Measurements from ENCODE around the gene SPECC1L.

The SPECC1L gene

GRCh38 chr22:24357547-24357946 lies 86.9 kb downstream of the SPECC1L start:
- in situ Hi-C loops (cut with HindIII; ENCODE audit: low sequenced_read_pairs): no loop called here

GRCh38 chr22:24358105-24358836 lies 87.6 kb downstream of the SPECC1L start:
- in situ Hi-C loops (cut with HindIII; ENCODE audit: low sequenced_read_pairs): no loop called here

DNA sequence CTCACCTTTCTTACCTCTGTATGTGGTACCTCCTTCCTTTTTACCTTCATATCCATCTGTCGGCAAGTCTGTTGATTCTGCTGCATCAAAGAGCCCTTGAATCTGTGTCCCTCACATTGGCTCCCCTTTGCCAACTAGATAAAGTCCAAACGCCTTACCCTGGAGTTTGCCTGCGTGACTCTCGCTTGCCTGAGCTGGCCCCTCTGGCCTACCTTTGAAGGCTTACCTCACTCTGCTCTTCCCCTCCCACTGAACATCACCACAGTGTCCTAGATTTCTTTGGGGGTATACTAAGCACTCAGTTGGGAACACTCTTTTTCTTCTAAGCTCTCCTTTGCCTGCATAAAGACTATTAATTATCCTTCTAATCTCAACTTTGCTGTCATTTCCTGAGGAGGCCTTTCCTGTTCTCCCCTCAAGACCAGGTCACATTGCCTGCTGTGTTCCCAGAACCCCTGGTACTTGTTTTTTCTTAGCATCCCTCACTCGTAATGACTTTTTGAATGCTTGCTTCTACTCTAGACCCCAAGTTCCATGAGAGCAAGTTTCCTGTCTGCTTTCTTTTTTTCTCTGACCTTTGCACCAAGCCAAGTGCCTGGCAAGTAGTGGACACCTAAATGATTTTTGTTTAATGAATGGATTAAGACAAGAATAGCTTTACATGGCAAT lies 89.0 kb downstream of the SPECC1L start:
- in situ Hi-C loops (cut with HindIII; ENCODE audit: low sequenced_read_pairs): no loop called here

DNA sequence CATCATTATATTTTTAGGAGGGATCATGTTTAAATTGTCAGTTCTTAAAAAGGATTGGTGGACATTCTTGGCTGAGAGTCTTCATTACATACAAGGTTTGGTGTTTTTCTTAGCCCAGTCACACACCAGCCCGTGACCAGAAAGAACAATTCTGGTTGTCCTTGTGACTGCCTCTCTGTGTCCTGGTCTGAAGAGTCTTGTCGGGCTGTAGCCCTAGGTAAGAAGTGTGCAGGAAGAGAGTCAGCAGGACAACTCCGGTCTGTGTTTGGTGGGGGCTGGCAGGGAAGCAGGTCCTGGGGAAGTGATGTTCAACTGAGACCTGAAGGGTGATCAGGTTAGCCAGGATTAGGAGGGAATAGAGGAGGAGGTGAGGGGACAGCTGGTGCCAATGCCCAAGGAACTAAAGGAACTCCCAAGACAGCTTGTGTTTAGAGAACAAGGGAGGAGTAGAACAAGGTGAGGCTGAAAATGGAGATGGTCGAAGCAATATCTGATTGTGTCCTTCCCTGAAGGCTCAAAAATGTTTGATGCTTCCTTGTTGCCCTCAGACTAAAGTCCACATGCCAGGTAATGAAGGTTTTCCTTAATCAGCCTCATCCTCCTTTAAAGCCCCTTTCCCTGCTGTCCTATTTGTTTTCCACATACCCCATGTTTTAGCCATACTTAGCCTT lies 91.5 kb downstream of the SPECC1L start:
- in situ Hi-C loops (cut with HindIII; ENCODE audit: low sequenced_read_pairs): no loop called here

DNA sequence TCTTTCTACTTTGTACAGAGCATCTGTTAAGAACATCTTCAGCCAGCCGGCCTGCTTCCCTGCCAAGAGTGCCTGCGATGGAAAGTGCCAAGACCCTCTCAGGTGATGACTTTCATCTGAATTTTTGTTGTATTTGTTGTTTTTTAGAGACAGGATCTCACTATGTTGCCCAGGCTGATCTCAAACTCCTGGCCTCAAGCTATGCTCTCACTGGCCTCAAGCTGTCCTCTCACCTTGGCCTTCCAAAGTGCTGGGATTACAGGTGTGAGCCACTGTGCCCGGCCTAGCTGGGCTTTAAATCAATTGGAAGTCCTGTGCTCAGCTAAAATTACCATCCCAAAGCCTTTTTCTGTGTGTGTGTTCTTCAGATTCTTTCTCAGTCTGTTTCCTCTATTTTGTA lies 92.6 kb downstream of the SPECC1L start:
- in situ Hi-C loops (cut with HindIII; ENCODE audit: low sequenced_read_pairs): no loop called here

- in situ Hi-C loops (cut with HindIII; ENCODE audit: low sequenced_read_pairs): no loop called here
Measured at GRCh38 chr22:24366701-24367100, 96.1 kb downstream of the SPECC1L start.

DNA sequence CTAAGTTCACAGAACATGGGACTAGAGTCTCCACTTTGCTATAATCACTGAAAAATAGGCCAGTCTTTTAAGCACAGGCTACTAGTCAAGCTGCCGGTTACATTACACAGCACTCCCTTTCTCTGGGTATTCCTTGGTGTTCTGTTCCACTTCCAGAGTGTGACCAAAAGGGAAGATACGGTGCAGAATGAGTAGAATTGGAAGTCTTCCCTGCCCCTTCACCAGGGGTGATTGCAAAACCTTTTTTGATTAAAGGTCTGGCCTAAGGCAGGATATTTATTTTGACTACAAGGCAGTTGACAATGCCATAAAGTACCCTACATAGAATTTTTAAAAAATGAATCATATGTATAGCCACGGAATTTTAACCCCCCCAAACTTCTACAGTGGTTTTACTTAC lies 97.2 kb downstream of the SPECC1L start:
- in situ Hi-C loops (cut with HindIII; ENCODE audit: low sequenced_read_pairs): no loop called here

GRCh38 chr22:24370401-24370800 lies 99.8 kb downstream of the SPECC1L start:
- in situ Hi-C loops (cut with HindIII; ENCODE audit: low sequenced_read_pairs): no loop called here

- in situ Hi-C loops (cut with HindIII; ENCODE audit: low sequenced_read_pairs): no loop called here
Measured at GRCh38 chr22:24376002-24376401, 105.4 kb downstream of the SPECC1L start.

- in situ Hi-C loops (cut with HindIII; ENCODE audit: low sequenced_read_pairs): no loop called here
Measured at GRCh38 chr22:24376586-24376985, 106.0 kb downstream of the SPECC1L start.

DNA sequence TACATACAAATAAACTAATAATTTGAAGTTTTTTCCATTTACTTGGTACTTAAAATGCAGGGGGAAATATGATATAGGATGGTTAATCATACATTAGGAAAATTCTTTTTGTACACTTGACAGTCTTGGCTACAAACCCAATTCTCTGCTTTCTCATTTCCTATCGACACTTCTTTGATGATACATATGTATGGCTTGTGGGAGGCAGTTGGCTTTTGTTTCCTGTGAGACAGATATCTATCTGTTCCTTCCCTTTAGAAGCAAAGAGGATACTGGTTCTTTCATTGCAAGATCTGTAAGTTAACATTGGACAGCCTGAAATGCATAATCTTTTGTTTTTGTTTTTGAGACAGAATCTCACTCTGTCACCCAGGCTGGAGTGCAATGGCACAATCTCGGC lies 108.9 kb downstream of the SPECC1L start:
- in situ Hi-C loops (cut with HindIII; ENCODE audit: low sequenced_read_pairs): no loop called here

GRCh38 chr22:24380220-24380904 lies 109.7 kb downstream of the SPECC1L start:
- in situ Hi-C loops (cut with HindIII; ENCODE audit: low sequenced_read_pairs): no loop called here

DNA sequence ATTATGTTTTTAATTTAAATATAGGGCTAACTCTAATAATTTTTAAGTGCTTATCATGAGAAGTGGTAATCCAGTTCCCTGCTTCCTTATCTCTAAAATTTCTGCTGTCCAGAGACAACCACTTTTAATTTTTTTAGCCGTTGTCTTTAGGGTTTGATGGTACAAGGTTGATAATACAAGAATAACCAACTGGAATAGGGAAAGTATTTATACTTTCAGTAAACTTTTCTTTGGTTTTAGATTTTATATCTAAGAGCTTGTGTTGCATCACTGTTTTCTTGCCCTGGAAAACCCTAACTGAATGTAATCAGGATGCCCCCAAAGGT lies 110.2 kb downstream of the SPECC1L start:
- in situ Hi-C loops (cut with HindIII; ENCODE audit: low sequenced_read_pairs): no loop called here

DNA sequence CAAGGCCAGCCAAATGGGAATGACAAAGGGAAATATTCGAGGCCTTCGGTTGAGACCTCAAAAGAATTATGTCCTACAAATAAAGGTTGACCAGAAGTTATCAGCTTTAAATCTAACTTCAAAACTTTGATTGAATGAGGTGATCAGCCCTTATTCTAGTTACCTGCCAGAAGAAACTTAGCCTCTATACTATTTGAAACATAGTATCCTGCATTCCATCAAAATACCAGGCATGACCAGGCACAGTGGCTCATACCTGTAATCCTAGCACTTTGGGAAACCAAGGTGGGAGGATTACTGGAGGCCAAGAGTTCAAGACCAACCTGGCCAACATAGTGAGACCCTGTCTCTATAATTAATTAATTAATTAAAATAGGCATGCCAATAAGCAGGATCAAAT lies 112.4 kb downstream of the SPECC1L start:
- in situ Hi-C loops (cut with HindIII; ENCODE audit: low sequenced_read_pairs): no loop called here

- in situ Hi-C loops (cut with HindIII; ENCODE audit: low sequenced_read_pairs): no loop called here
Measured at GRCh38 chr22:24384131-24384530, 113.5 kb downstream of the SPECC1L start.

DNA sequence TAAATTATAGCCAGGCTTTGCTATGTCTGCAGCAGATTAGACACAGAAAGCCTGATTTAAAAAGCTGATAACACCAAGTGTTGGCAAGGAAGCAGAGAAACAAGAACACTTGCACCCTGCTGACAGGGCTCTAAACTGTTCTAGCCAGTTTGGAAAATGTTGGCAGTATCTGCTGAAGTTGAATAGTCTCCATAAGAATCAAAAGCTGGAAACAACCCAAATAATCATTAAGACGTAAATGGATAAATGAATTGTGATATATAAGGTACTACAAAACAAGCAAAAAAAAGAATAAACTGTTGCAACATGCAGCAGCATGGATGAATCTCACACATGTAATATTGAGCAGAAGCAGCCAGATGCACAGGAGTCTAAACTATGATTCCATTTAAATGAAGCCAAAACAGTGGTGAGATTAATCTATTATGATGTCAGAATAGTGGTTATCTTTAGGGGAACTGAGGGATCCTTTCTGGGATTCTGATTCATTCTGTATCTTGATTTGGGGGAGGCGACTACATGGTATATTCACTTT lies 116.4 kb downstream of the SPECC1L start:
- in situ Hi-C loops (cut with HindIII; ENCODE audit: low sequenced_read_pairs): no loop called here

GRCh38 chr22:24389680-24390079 lies 119.0 kb downstream of the SPECC1L start:
- in situ Hi-C loops (cut with HindIII; ENCODE audit: low sequenced_read_pairs): no loop called here

DNA sequence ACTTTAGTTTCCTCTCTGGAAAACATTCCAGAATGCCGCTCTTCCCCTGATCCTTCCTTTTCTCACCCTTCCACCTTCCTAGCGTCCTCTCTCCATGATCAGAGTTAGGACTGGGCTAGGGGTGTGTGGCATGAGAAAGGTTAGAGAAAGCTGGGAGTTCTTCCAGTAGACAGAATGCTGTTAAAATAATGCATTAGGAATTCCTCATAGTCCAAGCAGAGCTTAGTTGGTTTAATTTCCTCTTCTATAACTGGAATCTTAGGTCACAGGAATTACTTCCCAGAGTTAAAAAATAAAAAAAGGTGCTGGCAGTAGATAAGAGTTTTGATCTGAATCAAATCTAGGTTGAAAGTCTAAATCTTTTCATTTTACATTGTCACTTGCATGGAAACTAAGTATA lies 119.5 kb downstream of the SPECC1L start:
- in situ Hi-C loops (cut with HindIII; ENCODE audit: low sequenced_read_pairs): no loop called here

DNA sequence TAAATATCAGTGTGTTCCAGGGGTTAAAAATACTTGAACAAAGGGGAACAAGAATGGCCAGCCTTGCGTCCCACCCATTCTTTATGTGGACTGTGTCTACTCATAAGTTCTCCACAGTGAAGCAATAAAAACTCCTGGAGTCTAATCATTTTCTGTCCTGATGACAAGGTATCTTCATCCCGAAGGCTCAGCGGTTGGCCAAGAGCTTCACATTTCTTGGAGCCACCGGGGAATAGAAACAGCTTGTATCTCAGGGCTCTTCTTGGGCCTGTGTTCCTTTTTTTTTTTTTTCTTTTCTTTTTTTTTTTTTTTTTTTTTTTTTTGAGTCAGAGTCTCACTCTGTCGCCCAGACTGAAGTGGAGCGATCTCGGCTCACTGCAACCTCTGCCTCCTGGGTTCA lies 119.9 kb downstream of the SPECC1L start:
- in situ Hi-C loops (cut with HindIII; ENCODE audit: low sequenced_read_pairs): no loop called here

DNA sequence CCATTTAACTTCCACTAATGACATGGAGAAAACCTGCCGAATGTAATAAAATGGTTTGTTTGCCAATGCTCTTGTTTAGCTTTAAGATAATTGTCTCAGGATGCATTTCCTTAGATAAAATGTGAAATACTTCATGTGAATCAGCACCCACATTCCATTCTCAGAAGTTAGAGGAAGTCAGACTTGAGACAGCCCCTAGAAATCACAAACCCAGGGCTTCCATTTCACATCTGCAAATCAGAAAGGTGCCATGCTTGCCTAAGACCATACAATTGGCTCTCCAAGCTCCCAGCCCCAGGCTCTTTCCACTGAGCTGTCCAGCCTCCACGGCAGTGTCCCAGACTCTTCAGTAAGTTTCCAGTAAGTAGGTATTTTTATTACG lies 121.2 kb downstream of the SPECC1L start:
- in situ Hi-C loops (cut with HindIII; ENCODE audit: low sequenced_read_pairs): no loop called here

- in situ Hi-C loops (cut with HindIII; ENCODE audit: low sequenced_read_pairs): no loop called here
Measured at GRCh38 chr22:24392218-24392931, 121.7 kb downstream of the SPECC1L start.

Data from DLD1 (cell line).